Activated naive CD8-positive, alpha-beta T cell treated with anti-CD3 and anti-CD28 coated beads, Interleukin-2, amount 50 U/mL, for 24 hours (primary cell): Measurements from ENCODE around the gene ABLIM2.

Source experiments
- ATAC-seq: fragments of 150-1000 bp; cut with Tn5 transposase; one replicate; pipeline ENCODE4 v1.10.0; 2021
- DNase-seq: peaks from one replicate; pipeline ENCODE4 v3.0.0; 2021
- H3K27ac Mint-ChIP-seq: one replicate; pipeline ENCODE4 v1.8.0; 2021; ENCODE audit warnings: mild to moderate bottlenecking, mixed read lengths
- H3K27me3 Mint-ChIP-seq: one replicate; pipeline ENCODE4 v1.8.0; 2021; ENCODE audit warnings: mixed read lengths
- H3K36me3 Mint-ChIP-seq: one replicate; pipeline ENCODE4 v1.8.0; 2021; ENCODE audit warnings: low read depth, mixed read lengths
- H3K4me1 Mint-ChIP-seq: one replicate; pipeline ENCODE4 v1.8.0; 2021; ENCODE audit warnings: mixed read lengths
- H3K4me3 Mint-ChIP-seq: one replicate; pipeline ENCODE4 v1.8.0; 2021; ENCODE audit warnings: mild to moderate bottlenecking, moderate library complexity, mixed read lengths
- H3K9me3 Mint-ChIP-seq: one replicate; pipeline ENCODE4 v1.8.0; 2021; ENCODE audit warnings: mixed read lengths

The ABLIM2 gene

DNA sequence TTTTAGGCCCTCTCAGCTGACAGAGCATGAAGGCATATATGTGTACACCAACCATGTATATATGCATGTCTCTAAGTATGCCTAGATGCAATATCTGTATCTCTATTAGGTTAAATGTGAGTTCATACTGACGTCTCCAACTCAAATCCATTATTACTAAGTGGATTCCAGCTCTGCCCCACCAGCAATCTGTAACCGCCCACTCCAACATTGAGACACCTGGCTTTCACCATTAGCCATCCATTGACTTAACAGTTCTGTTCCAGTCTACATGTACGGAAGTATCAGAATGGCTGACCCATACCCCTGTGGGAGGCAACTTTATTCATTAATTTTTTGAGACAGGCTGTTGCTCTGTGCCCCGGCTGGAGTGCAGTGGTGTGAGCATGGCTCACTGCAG, 25.4 kb upstream of the ABLIM2 start:
- DNase-seq: no peak
- H3K4me1 Mint-ChIP-seq: no peaks in the 10 kb centered on the region
- no peaks in the 10 kb centered on the region for H3K9me3 Mint-ChIP-seq
- peaks cover 1% of the 10 kb centered on the region for H3K27me3 Mint-ChIP-seq
- no peak overlapping the region for H3K4me3 Mint-ChIP-seq
- no peak for ATAC-seq
- H3K27ac Mint-ChIP-seq: no peak overlapping the region
- H3K36me3 Mint-ChIP-seq: no peaks in the 10 kb centered on the region

DNA sequence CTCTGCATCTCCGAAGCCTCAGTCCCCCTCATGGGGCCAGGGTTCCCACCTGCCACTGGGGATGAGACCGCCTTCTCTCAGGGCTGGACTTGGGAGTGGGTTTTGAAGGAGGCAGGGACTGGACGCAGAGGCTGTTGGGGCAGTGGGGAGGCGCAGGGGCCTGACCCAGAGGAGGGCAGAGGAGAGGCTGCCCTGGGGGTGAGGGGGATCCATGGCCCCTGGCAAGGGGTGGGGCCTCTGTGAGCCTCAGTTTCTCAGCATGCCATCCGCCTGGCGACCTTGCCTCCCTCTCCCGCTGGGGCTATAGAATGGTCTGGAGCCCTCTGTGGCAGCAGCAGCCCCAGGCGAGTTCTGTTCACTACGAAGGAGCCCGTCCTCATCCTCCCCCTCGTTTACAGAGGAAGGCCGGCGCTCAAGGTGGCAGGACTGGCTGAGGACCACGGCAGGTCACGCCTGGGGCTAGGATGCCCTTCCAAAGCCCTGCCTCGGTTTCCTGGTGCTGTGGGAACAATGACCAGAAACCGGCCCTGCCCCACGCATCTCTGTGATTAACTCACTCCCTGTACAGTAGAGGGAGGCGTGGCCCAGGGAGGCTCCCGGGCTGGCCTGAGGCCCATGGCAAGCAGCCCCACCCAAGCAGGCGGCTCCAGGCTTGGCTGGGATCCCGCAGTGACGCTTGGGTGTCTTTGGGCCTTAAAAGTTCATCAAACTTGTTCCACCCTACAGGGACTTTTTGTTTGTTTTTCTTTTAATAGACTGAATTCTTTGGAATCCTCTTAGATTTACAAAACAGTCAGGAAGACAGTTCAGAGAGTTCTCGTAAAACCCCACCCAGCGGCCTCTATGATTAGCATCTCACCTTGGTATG, 24.5 kb upstream of the ABLIM2 start:
- ATAC-seq (no peak), DNase-seq (no peak)
- Mint-ChIP-seq H3K4me1 (no peaks in the 10 kb centered on the region), H3K9me3 (no peaks in the 10 kb centered on the region), H3K4me3 (no peak overlapping the region), H3K27me3 (peaks cover 1% of the 10 kb centered on the region), H3K27ac (no peak overlapping the region), H3K36me3 (no peaks in the 10 kb centered on the region)

DNA sequence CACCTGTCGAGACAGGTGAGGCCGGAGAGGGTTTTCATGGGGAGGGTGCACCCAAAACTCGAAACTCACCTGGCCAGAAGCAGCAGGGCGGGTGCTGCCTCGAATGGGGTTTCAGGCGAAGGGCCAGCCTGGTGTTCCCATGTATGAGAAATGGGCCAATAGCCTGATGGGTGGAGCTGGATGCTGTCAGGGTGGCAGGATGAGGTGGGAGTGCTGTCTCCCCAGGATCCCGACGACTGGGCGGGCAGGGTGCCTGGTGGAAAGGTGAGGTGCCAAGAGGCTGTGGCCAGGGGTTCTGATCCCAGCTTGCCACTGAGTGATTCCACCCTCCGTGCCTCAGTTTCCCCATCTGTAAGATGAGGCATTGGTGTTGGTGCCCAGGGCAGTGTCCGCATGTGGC, 23.7 kb upstream of the ABLIM2 start:
- Mint-ChIP-seq H3K36me3 (no peaks in the 10 kb centered on the region), H3K27me3 (peaks cover 1% of the 10 kb centered on the region), H3K4me1 (no peaks in the 10 kb centered on the region), H3K27ac (no peak overlapping the region), H3K9me3 (no peaks in the 10 kb centered on the region), H3K4me3 (no peak overlapping the region)
- no peak for ATAC-seq
- DNase-seq: no peak

- peaks cover 1% of the 10 kb centered on the region for H3K27me3 Mint-ChIP-seq
- ATAC-seq (no peak), DNase-seq (no peak)
- no peak overlapping the region for H3K27ac Mint-ChIP-seq
- H3K9me3 Mint-ChIP-seq: no peaks in the 10 kb centered on the region
- H3K4me3 Mint-ChIP-seq: no peak overlapping the region
- H3K36me3 Mint-ChIP-seq: no peaks in the 10 kb centered on the region
- no peaks in the 10 kb centered on the region for H3K4me1 Mint-ChIP-seq
Measured at GRCh38 chr4:8181844-8182243, 23.2 kb upstream of the ABLIM2 start.

DNA sequence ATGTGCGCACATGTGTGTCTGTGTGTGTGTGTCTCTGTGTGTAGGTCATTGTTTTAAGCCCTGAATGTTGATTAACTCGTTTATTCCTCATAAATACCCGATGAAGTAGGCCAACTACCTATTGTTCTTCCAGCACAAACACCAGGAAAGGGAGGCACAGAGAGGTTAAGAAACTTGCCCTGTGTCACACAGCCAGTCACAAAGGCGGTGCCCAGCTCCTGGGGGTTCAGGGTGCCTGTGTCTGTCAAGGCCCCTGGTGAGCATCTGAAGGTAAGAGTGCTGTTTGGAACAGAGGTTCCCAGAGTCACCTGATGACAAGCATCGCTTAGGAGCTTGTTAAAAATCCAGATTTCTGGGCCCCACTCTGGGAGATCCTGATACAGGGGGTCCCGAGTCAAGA, 22.5 kb upstream of the ABLIM2 start:
- no peaks in the 10 kb centered on the region for H3K36me3 Mint-ChIP-seq
- ATAC-seq: no peak
- H3K4me1 Mint-ChIP-seq: no peaks in the 10 kb centered on the region
- no peak overlapping the region for H3K27ac Mint-ChIP-seq
- H3K9me3 Mint-ChIP-seq: no peaks in the 10 kb centered on the region
- H3K4me3 Mint-ChIP-seq: no peak overlapping the region
- DNase-seq: no peak
- no peaks in the 10 kb centered on the region for H3K27me3 Mint-ChIP-seq

GRCh38 chr4:8180310-8181093, 21.9 kb upstream of the ABLIM2 start:
- Mint-ChIP-seq H3K36me3 (no peaks in the 10 kb centered on the region), H3K27me3 (no peaks in the 10 kb centered on the region), H3K4me3 (no peak overlapping the region), H3K27ac (no peak overlapping the region), H3K9me3 (no peaks in the 10 kb centered on the region), H3K4me1 (no peaks in the 10 kb centered on the region)
- ATAC-seq: no peak
- no peak for DNase-seq

DNA sequence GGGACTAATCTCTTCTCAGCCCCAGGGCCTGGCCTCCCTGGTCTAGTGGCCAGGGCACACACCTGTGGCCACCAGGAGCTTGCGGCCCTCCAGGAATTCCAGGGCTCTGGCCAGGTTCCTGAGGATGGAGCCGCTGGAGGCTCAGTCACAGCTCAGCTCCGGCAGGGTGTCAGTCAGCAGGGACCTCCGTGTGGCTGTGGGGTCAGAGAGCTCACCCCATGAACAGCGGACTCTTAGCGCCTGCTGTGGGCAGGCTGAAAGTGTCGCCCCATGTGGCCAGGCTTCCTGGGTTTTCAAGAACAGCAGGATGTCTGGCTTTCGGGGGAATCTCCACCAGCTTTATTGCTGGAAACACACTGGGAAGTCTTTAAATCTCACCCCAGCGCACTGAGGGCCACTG, 21.2 kb upstream of the ABLIM2 start:
- no peaks in the 10 kb centered on the region for H3K36me3 Mint-ChIP-seq
- ATAC-seq (no peak), DNase-seq (no peak)
- H3K4me3 Mint-ChIP-seq: no peak overlapping the region
- H3K27me3 Mint-ChIP-seq: no peaks in the 10 kb centered on the region
- H3K4me1 Mint-ChIP-seq: no peaks in the 10 kb centered on the region
- no peak overlapping the region for H3K27ac Mint-ChIP-seq
- H3K9me3 Mint-ChIP-seq: no peaks in the 10 kb centered on the region

DNA sequence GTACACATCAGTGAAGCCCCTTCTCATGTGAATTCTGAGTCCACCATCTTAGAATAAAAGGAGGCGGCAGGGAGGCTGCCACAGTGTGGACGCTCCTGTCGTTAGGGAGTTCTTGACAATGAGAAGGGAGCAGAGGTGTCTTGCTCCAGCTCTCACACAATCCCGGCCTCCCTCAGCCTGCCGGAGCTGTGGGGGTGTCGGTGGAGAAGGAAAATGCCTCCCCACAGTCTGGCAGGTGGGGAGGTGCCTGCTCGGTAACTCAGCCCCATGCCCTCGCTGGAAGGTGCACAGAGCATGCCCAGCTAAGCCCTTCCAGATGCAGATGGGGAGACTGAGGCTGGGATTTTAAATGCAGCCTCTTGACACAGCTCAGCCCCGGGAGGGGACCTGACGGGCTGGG, 20.5 kb upstream of the ABLIM2 start:
- H3K36me3 Mint-ChIP-seq: no peaks in the 10 kb centered on the region
- no peak overlapping the region for H3K27ac Mint-ChIP-seq
- no peak for ATAC-seq
- H3K27me3 Mint-ChIP-seq: no peaks in the 10 kb centered on the region
- no peak for DNase-seq
- no peaks in the 10 kb centered on the region for H3K4me1 Mint-ChIP-seq
- no peak overlapping the region for H3K4me3 Mint-ChIP-seq
- no peaks in the 10 kb centered on the region for H3K9me3 Mint-ChIP-seq

GRCh38 chr4:8177956-8178355, 19.3 kb upstream of the ABLIM2 start:
- H3K9me3 Mint-ChIP-seq: no peaks in the 10 kb centered on the region
- H3K36me3 Mint-ChIP-seq: no peaks in the 10 kb centered on the region
- no peak overlapping the region for H3K4me3 Mint-ChIP-seq
- no peak overlapping the region for H3K27ac Mint-ChIP-seq
- ATAC-seq (no peak), DNase-seq (no peak)
- H3K4me1 Mint-ChIP-seq: no peaks in the 10 kb centered on the region
- H3K27me3 Mint-ChIP-seq: no peaks in the 10 kb centered on the region

DNA sequence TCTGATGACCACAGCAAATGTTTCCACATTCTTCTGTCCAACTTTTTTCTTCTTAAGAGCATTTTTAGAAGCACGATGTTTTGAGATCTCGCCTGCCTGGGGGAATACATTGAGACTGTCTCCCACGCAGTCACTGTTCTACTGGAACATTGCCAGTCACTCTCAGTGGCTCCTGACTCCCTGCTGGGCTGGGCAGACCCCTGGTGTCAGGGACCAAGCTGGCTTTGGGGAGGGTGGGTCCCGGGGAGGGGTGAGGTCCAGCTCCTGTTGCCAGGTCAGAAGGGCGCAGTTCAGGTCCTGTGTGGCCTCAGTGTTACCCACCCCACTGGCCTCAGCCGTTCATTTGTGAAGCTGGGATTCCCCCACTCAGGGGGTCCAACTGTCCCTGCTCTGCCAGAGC, 18.9 kb upstream of the ABLIM2 start:
- no peak overlapping the region for H3K27ac Mint-ChIP-seq
- no peak overlapping the region for H3K4me3 Mint-ChIP-seq
- H3K36me3 Mint-ChIP-seq: no peaks in the 10 kb centered on the region
- H3K27me3 Mint-ChIP-seq: no peaks in the 10 kb centered on the region
- no peak for ATAC-seq
- H3K4me1 Mint-ChIP-seq: peaks cover under 1% of the 10 kb centered on the region
- no peaks in the 10 kb centered on the region for H3K9me3 Mint-ChIP-seq
- DNase-seq: no peak

- DNase-seq (peak; percentile 34), ATAC-seq (peak; percentile 73)
- Mint-ChIP-seq H3K27me3 (peaks cover 3% of the 10 kb centered on the region), H3K4me1 (peaks cover 9% of the 10 kb centered on the region), H3K36me3 (no peaks in the 10 kb centered on the region), H3K4me3 (no peak overlapping the region), H3K27ac (no peak overlapping the region), H3K9me3 (no peaks in the 10 kb centered on the region)
Measured at GRCh38 chr4:8176547-8177399, 18.2 kb upstream of the ABLIM2 start.

- Mint-ChIP-seq H3K36me3 (no peaks in the 10 kb centered on the region), H3K27me3 (peaks cover 9% of the 10 kb centered on the region), H3K27ac (no peak overlapping the region), H3K9me3 (no peaks in the 10 kb centered on the region), H3K4me1 (peaks cover 13% of the 10 kb centered on the region), H3K4me3 (no peak overlapping the region)
- no peak for ATAC-seq
- DNase-seq: no peak
Measured at GRCh38 chr4:8175686-8176085, 17.1 kb upstream of the ABLIM2 start.

DNA sequence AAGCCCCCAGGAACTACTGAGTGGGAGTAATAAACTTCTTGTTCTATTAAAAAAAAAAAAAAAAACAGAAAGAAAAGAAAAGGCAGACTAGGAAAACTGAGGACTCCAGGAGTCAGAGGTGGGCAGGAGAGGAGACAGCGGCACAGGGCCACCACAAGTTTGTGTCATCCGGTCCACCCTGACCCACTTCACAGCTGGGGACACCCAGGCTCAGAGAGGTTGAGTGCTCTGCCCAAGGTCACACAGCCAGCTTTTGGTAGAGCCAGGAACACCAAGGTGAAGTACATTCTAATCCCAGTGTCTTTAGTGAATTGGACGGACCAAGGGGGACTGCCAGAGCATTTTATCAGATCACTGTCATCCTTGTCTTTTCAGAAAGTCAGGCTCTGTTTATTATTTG, 16.4 kb upstream of the ABLIM2 start:
- H3K27me3 Mint-ChIP-seq: peaks cover 9% of the 10 kb centered on the region
- H3K36me3 Mint-ChIP-seq: no peaks in the 10 kb centered on the region
- no peak overlapping the region for H3K4me3 Mint-ChIP-seq
- H3K4me1 Mint-ChIP-seq: peaks cover 13% of the 10 kb centered on the region
- no peak for ATAC-seq
- no peaks in the 10 kb centered on the region for H3K9me3 Mint-ChIP-seq
- no peak overlapping the region for H3K27ac Mint-ChIP-seq
- no peak for DNase-seq

DNA sequence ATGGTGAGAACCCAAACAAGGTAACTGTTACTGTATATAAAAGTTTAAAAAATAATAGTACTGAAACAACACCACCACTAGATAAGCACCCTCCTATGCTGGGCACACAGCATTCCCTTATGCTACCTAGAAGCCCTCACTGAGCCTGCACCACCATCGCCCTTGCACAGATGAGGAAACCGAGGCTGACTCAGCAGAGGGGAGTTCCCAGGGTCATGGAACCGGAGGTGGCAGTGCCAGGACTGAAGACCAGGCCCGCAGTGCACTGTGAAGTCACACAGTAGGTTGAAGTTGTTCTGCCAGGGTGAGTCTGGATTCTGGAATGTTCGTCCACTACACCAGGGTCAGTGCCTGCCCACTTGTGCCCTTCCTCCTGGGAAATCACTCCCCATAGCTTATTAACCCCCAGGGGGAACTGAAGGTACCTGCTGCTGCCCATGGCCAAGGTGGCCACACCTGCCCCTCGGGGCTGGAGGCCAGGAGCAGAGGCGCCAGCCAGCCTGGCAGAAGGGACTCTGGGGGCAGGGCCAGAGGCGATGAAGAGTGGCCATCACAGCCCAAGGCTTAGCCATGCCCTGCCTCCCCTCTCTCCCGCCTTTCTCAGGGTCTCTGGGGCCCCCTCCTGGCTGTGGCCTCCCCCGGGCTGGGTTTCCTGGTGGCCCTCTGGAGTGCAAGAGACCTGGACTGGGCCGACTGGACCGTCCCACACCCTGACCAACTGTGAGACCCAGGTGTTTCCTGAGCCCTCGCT, 15.1 kb upstream of the ABLIM2 start:
- Mint-ChIP-seq H3K27ac (no peak overlapping the region), H3K9me3 (peaks cover 2% of the 10 kb centered on the region), H3K27me3 (peaks cover 9% of the 10 kb centered on the region), H3K36me3 (no peaks in the 10 kb centered on the region), H3K4me1 (peaks cover 13% of the 10 kb centered on the region), H3K4me3 (no peak overlapping the region)
- no peak for DNase-seq
- no peak for ATAC-seq
